ENCODE measurements around the gene ATP8B4. TPM values are rescaled to one million over a fixed set of nuclear protein-coding genes. Genes with fewer than 3 reads are reported as not detected.

The ATP8B4 gene
- polyA plus RNA-seq, 3 donors, result 3.1 to 3.6 (median 3.5) TPM

DNA sequence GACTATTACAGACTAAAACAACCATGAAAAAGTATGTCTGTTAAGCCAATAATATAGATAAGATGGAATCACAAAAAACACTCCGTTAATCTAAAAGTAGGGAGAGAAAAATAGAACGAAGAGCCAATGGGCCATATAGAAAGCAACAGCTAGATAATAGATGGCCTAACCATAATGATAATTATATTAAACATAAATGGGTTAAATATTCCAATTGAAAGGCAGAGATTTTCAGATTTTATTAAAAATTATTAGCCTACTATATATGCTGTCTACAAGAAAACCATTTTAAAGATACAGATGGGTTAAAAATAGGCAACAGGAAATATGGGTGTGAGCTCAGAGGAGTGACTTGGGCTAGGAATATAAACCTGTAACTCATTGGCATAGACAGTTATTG, 76.3 kb downstream of the ATP8B4 start:
- DNase-seq (ENCODE audit: low read depth in 3 of 3, low spot score in 2 of 3), result no peak

DNA sequence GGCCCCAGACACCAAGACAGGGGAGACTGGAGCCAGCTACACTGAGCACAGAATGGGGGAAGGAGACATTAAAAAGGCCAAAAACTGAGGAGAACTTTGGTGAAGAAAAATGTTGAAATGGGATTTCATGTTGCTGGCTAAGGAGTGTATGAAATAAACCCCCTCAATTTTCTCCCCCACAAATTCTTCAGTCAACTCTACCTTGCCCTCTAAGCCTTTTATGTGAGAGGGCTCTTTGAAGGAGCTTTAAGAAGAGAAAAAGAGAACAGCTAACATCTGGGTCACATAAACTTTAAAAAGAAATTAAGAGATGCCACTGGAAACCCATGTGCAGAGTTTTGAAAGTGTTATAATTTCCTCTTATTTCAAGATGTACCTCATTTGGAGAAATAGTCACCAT, 88.6 kb downstream of the ATP8B4 start:
- no peak for DNase-seq (ENCODE audit: low read depth in 3 of 3, low spot score in 2 of 3)

DNA sequence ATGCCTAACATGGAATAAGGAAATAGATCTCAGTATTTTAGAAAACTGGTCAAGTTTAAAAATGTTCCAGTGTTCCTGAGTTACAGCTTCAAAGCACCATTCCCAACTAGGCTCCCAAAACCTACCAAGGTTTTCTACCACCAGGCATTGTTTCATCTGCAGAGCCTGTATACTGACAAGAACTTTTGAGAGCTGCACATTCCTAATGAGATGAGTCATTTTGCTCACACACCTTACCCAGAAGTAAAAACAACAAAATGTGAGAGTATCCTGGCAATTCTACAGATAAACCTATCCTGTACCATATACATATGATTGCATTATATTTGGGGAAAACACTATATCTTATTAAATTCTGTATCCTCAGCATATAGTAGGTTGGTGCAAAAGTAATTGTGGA, 90.7 kb downstream of the ATP8B4 start:
- DNase-seq (ENCODE audit: low read depth in 3 of 3, low spot score in 2 of 3), result no peak

DNA sequence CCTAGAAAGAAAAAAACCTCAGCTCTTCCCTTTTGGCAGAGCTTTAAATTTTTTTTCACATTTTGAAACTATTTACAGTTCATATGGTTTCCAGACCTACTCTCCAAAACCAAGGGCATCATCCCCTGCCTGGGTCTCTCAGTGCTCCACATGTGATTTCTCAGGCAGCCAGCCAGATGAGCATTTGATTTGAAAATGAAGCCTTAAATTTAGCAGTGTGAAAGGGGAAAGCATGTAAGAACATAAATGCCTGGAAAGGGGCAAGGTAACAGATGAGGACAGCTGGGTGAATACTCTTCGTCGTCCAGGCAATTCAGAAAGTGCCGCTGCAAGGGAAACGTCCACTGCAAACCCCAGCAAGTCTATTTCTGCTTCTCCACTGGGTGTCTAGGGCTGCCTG, 94.8 kb downstream of the ATP8B4 start:
- no peak for DNase-seq (ENCODE audit: low read depth in 3 of 3, low spot score in 2 of 3)

DNA sequence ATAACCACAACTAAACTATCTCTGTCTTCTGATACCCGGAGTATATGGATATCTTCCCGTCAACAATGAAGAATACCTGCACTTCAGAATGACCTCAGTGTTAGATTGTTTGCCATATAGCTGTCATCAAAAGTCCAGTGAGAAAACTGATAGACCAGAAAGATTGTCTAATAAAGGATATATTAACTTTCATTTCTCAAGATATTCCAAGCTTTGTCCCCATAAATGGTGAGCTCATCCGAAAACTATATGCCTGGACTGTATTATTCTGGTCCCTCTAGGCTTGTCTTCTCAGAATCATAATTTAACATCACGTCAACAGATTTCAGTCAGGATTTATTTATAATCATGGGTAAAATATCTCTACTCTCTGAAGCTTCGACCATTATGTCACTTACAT, 100.5 kb downstream of the ATP8B4 start:
- DNase-seq (ENCODE audit: low read depth in 3 of 3, low spot score in 2 of 3), result no peak

DNA sequence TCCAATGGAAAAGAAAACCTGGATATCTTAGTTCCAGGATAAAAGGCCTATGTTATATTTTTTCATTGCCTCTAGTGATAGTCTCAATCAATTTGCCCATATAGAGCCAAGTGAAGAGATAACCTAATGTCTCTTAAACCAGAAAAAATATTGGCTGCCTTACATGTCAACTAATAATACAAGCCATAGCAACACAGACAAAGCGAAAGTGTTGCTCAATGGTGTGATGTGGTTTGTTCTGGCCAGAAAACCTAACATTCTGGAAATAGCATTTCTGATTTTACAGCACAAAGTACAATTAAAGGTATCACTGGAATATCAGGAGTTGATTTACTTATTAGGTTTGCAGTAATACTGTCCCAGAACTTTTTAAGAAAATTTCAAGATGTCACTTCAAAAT, 101.5 kb downstream of the ATP8B4 start:
- no peak for DNase-seq (ENCODE audit: low read depth in 3 of 3, low spot score in 2 of 3)

DNA sequence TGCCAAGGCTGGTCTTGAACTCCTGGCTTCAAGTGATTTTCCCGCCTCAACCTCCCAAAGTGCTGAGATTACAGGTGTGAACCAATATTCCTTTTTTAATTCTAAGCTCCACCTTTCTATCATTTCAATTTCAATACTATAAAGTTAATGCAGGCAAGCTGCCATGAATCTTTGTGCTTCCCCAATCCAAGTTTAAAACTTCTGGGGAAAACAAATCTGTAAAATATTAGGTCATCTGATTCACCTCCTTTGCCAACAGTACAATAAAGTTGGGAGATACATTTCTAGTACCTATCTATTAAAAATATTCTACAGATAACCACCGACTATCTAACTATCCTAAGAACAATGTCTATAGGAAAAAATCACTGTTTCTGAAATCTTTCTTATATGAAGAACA, 102.1 kb downstream of the ATP8B4 start:
- no peak for DNase-seq (ENCODE audit: low read depth in 3 of 3, low spot score in 2 of 3)

DNA sequence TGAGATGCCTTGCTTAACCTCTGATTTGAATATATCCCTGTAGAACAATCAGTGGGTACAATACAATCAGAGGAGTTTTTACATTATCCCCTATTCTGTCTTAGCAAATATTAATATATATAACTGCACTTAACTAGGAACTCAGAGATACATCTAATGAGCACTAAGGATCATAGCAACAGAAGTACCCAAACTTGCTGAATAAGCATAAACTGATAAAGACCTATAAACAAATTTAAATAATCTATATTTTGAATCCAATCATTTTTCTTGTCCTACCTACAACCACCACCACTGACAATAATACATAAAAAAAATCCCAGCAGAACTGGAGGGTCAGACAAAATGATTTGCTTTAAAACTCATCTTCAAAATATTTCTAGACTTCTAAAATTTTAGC, 106.2 kb downstream of the ATP8B4 start:
- DNase-seq (ENCODE audit: low read depth in 3 of 3, low spot score in 2 of 3), result no peak

DNA sequence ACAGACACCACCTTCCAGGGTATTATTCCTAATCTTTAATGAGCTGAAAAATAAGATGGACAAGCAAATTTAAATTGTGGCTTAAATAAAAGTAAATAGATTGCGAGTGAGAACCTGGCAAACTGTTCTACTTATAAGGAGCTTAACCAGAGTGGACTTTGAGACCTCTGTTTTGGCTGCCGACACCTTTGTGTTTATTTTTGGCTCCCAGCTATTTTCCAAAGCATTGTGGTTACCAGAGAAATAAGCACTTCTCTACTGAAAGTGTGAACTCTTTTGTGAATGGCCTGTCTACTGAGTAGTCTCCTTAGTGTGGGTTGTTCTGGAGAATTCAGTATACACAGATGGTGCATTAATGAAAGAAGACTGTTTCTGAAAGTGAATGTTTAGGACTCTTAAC, 109.4 kb downstream of the ATP8B4 start:
- DNase-seq (ENCODE audit: low read depth in 3 of 3, low spot score in 2 of 3), result no peak

DNA sequence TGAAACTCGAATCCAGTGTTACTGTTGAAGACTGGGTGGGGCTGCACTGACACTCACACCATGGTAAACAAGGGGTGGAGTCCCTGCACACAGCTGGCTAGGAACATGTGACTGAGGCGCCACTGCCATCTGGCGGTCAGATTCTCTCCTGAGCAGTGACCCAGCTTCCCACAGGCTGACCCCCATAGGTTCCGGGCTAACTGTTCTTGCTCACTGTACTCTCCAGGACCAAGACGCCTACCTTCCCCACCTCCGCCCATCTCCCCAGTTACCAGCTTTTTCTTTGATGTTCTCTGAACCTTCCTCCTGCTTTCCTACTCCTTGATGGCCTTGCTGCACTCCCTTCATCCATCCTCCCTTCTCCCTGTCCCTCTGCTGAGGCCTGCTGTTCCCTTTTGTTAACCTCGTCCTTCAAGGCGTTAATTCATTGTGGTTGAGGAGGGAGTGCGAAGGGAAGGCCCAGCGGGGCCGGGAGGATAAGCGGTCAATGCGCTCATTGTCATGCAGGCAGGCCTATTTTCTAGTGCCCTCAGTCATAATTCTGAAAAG, 115.2 kb downstream of the ATP8B4 start:
- peak; percentile 47 to 71 (median 50) for DNase-seq (ENCODE audit: low read depth in 3 of 3, low spot score in 2 of 3)

DNA sequence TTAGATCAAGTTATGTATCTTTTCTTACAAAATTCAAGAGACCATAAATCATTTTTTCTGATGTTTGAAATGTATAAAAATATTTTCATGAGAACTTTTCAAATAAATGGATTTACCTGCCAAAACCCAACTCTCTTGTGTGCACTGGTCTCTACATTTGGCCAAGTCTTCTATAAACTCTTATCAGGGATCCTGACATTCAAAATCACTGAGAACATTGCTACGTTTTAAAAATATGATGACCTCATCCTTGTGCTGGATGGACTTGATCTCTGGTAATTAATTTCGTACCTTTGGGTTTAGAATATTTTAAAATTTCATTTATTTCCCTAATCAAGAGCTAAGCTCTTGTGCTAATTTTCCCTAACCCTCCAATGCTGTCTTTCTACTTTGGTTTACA, 127.4 kb downstream of the ATP8B4 start:
- no peak for DNase-seq (ENCODE audit: low read depth in 3 of 3, low spot score in 2 of 3)

DNA sequence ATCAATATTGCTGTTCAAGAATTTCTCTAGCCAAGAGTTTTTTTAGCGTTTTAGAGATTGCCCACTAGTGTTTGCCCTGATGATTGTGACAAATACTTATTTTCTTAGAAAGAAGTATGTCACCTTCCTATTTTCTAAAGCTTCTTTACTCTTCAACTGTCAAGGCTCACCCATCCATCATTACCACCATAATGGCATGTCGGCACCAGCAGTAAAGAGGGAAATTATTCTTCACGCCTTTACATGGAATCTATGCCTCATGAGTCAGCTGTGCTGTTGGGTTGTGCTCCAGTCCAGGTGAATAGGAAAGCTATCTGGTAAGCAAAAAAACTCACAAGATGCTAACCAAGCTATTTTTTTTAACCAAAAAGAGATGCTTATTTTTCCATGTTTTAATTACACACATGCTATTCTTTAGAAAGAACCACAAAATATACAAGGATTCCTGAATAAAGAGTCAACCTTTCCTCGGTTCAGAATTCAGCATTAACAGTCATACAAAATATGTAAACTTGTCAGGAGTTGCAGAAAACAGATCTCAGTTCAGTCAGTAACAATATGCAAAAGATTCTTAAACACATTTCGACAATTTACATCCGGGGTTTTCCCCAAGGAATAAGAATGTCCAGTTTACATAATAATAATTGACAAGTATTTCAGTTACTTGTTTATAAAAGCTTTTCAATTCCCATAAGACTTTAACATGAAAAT, 128.0 kb downstream of the ATP8B4 start:
- DNase-seq (ENCODE audit: low read depth in 3 of 3, low spot score in 2 of 3), result no peak

DNA sequence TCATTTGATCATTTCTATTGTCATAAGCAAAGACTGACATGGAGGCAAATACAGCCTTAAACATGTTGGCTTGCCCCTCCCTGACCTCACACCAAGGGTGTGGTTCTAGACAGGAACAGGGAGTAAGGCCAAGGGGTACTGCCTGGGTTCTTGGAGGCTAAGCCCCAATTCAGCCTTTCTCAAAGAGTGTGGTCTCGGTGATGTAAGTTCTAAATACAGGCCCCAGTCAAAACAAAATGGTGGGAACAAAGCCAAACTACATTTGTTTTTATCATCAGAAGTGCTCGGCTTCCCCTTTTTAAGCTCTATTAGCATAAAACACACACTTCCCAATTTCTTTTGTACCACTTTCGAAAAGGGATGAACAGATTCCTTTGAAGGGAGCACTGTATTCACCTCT, 129.5 kb downstream of the ATP8B4 start:
- DNase-seq (ENCODE audit: low read depth in 3 of 3, low spot score in 2 of 3), result no peak

DNA sequence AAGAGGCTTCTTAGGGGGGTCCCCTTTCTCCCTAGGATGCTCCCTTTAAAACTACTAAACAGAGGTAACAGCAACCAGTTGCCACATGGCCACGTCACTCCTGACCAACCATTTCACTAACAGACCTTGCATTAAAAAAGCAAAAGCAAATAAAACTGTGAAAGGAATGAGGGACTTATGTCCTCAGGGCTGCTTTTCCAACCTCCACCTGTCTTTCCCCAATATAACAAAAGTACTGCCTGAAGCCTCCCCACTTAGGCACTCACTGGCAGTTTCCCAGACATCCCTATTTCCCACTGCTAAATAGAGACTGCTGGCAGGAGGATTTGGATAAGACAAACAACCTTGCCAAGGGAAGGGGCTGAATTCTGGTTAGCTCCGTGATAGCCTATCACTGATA, 130.3 kb downstream of the ATP8B4 start:
- DNase-seq (ENCODE audit: low read depth in 3 of 3, low spot score in 2 of 3), result no peak

DNA sequence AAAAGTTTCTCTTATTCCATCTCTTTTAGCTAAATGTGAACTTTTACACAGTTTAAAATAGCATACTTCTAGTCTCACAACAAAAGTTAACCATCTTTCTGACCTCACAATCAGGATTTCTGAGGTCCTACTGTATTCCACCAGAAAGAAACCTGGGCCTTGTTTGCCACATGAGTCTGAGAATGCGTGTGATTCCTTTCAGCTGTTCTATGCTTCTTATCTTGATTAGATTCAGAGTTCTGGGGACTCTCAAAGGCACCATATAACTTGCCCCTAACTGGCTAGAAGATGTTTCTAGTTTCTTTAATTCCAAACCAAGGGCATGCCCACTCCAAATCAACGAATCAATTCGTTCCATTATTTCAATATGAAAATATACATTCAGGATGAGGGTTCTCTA, 131.1 kb downstream of the ATP8B4 start:
- DNase-seq (ENCODE audit: low read depth in 3 of 3, low spot score in 2 of 3), result no peak

DNA sequence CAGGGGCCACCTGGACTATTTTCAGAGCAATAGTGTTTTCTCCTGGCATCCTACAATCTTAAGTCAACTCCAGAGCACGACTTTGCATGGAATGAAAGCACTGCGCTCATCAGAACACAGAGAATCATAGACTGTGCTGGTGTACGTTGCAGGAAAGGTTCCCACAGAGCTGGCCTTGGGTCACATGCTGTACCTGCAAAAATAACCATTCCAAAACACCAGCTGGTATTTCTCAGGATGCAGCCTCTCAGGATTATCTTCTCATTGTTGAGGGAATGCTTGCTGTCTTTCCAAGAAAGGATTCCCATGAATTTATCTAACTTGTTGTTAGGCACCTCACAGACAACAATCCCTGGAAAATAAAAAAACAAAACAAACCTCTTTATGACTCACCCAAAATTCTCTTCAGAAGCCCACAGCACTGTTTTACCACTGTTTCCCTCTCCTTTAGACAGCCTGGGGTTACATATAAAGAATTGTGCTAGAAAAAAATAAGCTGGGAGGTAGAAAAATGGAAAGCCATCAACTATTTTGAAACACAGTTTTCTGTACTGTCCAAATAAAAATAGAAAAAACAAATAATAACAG, 131.7 kb downstream of the ATP8B4 start:
- no peak for DNase-seq (ENCODE audit: low read depth in 3 of 3, low spot score in 2 of 3)

DNA sequence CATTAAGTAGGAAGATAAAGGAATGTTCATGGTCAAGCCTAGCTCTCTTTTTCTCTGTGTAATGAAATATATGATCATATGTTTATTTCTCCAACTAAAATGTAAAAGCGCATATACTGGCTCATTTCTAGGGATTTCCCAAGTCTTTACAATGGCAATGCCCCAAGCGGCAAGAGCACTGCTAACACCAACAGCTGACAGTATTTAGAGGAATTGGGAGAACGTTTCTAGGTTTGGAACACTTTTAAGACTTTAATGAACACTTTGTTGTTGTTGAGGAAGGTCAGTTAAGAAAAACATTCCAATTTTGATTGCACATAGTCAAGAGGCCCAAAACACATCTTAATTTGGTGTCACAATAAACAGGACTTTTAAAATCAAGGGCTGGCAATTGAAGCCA, 132.7 kb downstream of the ATP8B4 start:
- no peak for DNase-seq (ENCODE audit: low read depth in 3 of 3, low spot score in 2 of 3)

DNA sequence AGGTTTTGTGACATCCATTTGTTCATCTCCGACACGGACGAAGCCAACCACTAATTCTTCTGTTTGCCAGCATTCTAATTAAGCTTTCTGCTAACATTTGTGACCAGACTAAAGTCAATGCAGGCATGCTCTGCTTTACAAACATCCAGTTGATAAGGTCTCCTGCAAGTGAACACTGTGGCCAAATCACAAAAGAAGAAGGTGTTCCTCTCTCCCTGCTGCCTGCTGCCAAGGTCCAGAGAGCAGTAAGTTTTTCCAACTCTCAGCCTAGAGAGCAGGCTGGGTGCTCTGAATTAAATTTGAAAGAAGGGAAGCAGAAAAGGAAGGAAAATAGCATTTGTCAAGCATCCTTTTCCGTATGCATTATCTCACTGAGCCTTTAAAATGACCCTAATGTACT, 133.6 kb downstream of the ATP8B4 start:
- no peak for DNase-seq (ENCODE audit: low read depth in 3 of 3, low spot score in 2 of 3)

DNA sequence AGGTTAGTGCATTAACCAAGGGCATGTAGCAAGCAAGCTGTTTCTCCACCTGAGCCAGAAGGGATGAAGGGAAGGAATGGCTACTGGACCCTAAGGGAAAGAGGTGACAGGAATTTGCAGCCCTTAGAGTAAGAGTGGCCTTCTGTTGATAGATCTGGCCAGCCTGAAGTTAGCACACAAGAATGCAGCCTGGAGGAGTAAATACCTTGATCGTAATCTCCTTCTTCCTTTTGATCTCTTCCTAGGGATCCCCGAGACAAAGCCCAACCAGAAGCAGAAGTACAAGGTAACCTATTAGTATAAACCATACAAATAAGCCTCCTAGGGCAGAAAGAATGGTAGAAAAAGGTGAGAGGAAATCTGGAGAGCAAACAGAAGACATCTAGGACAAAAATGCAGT, 134.6 kb downstream of the ATP8B4 start:
- no peak for DNase-seq (ENCODE audit: low read depth in 3 of 3, low spot score in 2 of 3)

DNA sequence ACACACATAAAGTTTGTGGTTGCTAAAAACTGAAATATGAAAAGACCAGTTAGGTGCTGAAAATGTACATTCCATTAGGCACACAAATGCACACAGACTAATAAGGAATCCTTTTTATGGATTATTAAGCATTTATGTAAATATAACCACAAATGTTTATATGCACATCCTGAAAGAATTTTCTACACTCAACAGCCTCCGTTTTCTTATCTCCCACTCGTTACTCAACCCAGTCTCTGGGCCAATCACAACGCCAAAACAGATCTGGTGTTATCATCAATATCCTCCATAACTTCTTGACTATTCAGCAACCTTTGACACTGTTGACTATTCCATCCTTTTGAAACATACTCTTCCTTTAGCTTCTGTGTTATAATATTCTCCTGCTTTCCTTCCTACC, 136.4 kb downstream of the ATP8B4 start:
- no peak for DNase-seq (ENCODE audit: low read depth in 3 of 3, low spot score in 2 of 3)

DNA sequence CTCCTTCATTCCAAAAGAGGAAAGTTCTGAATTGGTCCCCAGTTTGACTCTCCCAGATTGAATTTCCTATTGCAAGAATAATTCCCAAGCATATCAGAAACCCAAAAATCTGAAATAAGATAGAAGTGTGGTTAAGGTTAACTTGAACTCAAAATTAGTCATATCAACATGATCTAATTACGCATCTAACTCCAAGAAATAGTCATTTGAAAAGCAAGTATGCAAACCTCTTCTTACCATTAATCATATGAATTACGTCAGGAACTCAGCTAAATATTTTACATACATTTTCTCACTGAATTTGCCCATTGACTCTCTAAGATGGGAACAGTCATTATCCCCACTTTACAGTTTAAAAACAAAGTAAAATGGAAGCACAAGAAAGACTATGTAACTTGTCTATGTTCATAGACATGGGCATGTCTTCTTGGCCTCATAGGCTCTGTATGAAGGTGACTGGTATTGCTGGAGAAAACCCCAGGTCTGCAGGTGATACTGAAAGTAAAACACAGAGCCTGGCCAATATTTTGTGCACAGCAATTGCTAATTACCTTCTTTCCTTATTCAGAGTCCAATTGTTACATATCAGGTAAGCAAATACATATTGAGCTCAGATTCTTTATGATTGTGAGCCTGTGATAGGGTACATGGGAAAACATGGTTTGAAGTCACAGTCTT, 139.2 kb downstream of the ATP8B4 start:
- DNase-seq (ENCODE audit: low read depth in 3 of 3, low spot score in 2 of 3), result no peak

DNA sequence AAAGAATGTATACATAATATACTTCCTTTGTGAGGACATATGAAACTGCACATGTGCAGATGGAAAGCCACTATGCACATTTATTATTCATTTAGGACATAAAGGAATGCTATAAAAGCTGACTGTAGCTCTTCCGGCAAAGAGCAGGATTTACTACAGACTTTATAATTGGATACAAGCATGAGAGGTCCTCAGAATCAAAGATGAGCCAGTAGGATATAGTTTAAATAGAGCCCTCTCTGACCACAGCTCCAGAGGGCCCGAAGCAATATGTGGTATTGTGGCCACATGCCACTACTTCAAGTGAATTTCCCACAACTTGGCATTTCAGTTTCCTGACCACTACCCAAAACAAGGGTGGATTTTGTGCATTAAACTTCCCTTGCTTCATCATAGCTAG, 140.9 kb downstream of the ATP8B4 start:
- no peak for DNase-seq (ENCODE audit: low read depth in 3 of 3, low spot score in 2 of 3)
